ENCODE data around the gene GATD1.
A peak's percentile ranks its signal among the peaks of the same experiment; 100 is the strongest.

Gene GATD1

DNA sequence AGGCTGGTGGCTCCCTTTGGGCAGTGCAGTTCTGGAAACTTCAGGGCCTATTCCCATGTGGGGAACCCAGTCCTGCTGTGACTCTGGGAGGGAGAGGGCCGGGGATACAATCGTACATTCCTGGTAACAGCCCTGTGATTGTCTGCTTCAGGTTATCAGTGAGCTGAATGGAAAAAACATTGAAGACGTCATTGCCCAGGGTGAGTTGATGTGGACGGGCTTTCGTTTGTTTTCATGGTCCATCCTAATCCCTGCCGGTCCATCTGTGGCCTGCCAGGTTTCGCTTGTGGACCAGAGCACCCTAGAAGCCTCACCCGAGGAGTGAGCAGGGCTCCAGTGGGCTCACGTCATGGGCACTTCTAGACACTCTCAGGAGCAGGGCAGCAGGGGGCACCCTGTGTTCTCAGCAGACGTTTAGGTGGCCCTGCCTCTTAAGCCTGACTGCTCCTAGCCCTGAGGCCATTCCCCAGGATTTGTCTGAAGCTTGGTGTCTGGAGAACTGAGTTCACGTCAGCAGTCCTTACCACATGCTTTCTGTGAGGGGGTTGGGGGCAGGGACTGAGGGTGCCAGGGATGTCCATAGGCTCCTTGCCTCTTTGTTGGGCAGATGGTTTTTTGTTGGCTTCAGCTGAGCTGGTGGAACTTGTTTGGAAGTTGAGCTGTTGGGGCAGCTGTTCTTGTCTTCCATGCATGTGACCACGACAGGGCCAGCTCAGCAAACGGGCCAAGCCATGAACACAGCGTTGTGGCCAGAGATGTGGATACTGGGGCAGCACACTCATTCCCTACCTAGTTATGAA is 34.4 kb upstream of the GATD1 start:
- no peak for DNase-seq

DNA sequence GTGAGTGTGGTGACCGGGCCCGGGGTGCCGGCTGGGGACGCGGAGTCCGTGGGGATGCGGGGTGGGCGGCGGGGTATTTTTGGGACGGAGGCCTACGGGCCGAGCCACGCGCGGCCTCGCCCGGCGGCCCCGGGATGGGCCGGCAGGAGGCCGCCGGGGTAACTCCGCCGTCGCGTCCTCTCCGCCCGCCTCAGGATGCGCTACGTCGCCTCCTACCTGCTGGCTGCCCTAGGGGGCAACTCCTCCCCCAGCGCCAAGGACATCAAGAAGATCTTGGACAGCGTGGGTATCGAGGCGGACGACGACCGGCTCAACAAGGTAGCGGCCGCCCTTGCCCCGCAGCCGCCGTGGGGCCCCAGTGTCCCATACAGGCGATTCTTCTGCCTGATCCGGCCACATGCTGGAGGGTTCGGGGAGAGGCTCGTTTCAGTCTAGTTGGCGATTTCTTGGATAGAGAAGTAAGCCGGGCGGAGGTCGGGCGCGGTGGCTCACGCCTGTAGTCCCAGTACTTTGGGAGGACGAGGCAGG is 32.8 kb upstream of the GATD1 start:
- no peak for DNase-seq

DNA sequence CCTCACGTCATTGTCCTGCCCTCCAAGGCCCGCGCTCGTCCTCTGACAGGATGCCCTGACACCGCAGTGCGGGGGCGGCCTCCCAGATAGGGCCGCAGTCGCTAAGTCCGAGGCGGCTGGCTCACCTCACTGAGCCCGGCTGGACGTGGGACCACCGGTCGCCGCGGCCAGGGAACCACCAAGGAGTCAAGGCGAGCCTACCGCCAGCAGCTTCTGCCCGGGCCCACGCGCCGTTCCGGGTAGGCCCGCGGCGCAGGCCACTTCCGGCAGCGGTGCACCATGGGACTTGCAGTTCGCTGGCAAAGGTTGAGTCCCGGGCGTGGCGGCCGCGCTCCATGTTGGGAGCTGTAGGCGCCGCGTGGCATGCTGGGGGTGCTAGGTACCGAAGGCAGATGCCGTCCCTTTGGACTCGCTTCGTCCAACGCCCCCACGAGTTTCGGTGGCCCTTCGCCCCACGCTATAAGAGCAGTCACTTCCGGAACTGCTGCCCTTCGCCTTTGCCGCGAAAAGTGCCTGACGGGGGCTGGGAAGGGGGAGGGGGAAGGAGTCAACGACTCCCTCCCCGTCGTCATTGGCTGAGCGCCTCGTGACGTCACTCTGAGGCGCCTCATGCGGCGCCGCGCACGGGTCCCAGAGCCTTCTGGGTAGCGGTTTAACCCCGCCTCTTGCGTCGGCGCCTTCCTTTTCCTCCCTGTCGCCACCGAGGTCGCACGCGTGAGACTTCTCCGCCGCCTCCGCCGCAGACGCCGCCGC is 32.2 kb upstream of the GATD1 start, which contains the start of gene RPLP2:
RPLP2 (plus strand) TSS at position 681 of the 753 bp plus-strand sequence. CDS start 268 bp downstream, outside the sequence.
- DNase-seq: peak; percentile 97

DNA sequence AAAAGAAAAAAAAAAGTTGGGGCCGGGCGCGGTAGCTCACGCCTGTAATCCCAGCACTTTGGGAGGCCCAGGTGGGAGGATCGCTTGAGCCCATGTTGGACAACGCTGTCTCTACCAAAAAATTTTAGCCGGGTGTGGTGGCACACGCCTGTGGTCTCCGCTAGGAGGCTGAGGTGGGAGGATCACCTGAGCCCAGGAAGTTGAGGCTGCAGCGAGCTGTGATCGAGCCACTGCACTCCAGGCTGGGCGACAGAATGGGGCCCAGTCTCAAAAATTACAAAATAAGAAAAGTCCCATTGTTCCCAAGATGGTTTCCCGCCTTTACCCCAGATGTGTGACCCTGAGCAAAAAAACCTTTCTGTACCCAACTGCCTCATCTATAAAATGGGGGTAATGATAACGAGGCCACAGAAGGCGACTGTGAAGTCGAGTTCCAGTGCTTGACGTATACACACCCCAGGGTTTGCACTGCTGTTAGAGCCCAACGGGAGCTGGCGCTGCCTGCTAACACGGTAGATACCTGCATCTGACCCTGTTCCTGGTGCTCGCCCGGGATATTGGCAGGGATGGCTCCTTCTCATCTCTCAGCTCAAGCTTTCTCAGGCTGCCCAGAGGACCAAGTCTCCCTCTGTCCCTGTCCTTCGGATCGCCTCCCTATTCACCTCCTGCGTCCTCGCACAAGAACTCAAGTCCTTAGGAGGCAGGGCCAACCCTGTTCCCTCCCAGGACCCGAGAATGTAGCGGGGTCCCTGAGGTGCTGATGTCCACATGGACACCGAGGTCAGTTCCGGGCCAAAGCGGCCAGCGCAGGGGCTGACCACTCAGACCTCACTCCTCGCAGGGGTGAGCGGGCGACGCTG is 31.4 kb upstream of the GATD1 start:
- peak; percentile 30 for DNase-seq

GRCh38 chr11:804599-804964 is 27.3 kb upstream of the GATD1 start:
- no peak for DNase-seq

DNA sequence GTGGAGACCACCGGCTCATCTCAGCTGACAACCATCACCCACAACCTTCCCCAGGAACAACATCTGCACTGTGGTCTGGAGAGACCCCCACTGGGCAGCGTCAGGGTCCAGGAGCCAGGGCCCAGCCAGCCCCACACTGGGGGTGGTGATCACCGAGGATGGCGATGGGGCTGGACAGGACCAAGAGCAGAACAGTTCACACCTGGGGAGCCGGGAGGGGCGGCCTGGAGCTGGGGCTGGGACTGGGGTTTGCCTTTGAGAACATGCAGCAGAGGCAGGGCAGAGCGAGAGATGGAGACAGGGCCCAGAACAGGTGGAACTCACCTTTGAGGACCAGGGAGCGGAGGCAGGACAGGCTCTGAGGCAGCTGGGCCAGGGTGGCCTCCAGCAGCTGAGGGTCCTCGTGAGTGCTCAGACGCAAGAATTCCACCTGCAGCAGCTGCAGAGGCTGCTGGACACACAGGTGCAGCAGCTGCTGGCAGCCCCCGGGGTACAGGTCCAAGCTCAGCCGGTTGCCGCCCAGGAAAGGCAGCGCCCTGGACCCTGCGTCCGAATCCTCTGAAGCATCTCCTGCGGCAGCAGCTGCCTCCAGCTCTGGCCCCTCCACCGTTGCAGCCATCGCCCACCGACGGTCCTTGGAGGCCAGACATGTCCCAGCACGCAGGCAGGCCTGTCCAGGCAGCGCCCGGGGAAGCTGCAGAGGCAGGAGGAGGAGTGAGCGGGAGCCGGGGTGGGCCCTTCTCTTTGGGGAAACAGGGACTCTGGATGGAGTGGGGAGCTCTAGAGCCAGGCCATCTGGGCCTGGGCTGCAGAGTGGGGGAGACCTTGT is 26.7 kb upstream of the GATD1 start:
- no peak for DNase-seq

- DNase-seq: no peak
Observed at GRCh38 chr11:803467-803742, 26.1 kb upstream of the GATD1 start.

GRCh38 chr11:802693-803466 is 25.6 kb upstream of the GATD1 start:
- no peak for DNase-seq

DNA sequence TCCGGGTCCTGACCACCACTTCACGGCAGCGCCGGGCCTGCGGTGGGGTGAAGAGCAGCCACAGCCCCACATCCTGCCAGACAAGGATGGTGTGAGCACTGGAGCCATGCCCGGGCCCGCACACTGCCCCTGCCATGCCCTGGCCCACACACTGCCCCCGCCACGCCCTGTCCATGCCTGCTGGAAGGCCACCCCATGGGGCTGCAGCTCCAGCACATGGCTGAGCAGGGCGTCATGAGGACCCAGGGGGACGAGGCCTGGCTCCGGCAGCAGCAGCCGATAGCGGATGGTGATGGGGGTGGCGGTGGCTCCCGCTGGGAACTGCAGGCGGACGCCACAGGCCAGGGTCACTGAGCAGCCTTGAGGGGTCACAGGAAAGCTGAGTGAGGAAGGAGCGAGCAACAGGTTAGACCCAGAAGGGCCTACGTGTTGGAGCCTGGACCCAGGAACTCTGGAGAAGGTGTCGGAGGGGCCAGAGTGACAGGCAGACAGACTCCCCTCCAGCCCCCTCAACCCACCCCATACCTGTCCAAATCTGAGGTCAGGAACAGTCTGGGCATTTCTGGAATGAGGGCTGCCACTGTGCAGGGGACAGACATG is 24.8 kb upstream of the GATD1 start:
- no peak for DNase-seq

DNA sequence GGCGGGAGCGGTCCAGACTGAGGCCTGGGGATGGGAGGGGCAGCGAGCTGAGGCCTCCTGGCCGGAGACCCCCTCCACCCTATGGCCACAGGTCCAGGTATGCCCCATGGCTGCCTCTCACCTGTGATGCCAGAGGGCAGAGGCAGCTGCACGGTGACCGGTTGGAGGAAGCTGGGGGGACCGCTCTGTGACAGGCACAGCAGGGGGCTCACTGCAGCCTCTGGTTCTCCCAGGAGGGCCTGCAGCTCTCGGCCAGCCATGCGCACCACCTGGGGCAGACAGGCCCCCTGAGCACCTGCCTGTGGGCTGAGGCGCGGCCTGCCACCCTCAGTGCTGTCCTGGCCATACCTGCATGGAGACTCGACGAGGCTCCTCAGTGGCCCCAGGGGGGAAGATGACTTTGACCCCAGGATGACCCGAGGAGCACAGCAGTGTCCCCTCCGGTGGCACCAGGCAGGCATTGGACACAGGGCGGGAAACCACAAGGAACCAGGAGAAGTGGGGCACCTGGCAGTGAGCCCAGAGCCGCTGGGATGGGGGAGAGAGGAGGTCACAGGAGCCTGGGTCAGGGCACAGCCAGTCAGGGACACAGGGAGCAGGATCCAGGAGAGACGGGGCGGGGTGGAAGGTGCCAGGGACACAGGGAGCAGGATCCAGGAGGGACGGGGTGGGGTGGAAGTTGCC is 24.0 kb upstream of the GATD1 start:
- no peak for DNase-seq

DNA sequence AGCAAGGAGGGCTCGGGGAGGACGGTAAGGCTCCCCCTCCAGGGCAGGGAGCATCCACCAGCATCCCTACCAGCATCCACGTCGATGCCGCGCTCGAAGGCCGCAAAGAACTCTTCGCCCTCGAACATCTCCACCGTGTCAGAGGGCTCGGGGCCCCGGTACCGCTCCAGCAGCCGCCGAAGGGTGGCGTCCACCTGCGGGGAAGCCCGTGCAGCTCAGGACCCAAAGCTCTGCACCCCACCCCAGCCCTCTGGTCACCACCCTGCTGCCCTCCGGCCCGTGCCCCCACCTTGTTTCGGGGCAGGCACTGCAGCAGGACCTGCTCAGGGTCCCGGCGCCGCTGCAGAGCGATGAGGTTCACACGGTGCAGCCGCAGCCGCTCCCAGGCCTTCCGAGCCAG is 23.2 kb upstream of the GATD1 start:
- DNase-seq: no peak

DNA sequence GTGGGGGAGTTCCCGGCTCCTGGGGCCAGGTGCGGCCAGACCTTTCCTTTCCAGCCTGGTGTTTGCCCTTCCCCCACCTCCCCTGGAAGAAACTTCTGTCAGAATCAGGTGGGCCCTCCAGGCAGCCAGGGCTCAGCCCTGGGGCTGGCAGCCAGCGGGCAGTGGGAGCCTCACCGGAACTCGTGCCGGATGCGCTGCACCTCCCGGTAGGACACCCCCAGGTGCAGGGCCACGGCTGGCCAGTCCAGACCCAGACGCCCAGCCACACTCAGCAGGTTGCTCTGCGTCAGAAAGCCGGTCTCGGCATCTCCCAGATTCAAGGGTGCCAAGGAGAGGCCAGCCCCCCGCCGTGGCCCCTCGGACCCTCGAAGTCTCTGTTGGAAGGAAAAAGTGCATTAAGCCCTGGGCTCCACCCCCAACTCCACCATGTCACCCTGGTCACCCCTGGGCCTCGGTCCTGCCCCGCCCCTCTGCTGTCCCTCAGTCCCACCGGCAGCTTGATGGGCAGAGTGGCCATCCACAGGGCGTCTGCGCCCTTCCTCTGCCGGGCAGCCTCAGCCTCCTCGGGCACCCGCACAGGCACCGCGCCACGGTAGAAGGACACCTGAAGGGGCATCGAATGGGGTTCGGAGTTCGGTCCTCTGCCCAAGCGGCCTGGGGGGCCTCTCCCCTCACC is 22.5 kb upstream of the GATD1 start:
- DNase-seq: no peak

- peak; percentile 86 for DNase-seq
Observed at GRCh38 chr11:798093-798713, 20.9 kb upstream of the GATD1 start, which contains the start of gene SLC25A22. Gene SLC25A22, minus strand, starts transcription at chr11:798281. Its CDS starts 3,275 bp downstream, at chr11:795006.

GRCh38 chr11:797296-798092 is 20.2 kb upstream of the GATD1 start:
- peak; percentile 75 for DNase-seq

- no peak for DNase-seq
Observed at GRCh38 chr11:796565-797295, 19.4 kb upstream of the GATD1 start.

DNA sequence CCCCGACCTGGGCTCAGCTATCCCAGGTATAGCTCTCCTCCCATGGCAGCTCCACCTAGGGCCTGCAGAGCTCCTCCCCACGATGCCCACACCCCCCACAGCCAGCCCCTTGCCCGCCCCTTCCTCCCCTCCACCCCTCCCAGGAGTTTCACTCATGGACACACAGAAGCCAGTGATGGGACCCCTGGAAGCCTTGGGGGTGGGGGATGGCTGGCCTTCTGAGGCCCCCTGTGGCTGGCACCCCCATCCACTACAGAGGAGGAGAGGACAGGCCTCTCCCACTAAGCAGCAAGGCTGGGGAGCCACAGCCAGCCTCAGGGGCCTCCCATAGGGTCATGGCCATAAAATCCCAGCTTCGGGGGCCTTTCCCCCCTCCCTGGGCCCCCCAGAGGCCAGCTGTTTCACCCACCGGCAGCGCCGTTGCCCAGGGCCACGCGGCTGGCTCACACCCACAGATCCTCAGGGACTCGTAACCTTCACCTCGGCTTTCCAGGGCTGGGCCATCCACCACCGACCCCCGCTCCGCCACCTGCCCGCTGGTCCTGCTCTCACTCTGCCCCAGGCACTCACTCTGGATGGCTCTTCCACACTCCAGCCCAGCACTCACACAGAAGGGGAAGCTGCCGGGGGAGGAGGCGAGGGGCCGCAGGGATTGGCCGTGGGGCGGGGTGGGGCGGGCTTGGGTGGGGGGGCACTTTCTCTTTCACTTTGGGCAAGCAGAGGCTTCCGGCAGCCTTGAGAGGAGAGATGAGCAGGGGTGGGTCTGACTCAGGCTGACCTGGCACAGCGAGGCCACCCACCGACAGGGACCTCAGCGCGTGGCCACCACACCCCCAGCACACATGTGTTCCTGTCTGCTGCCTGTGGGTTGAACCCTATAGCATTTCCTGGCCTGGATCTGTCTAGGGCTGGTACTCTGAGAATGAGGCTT is 18.6 kb upstream of the GATD1 start:
- peak; percentile 91 for DNase-seq

All from CD4-positive, alpha-beta T cell treated with Interleukin-6 for 4 hours (primary cell).